ENCODE data around the gene ATP7A.
"Not testable (repeated sequence)": the region's sequence is repeated elsewhere in the genome, so short reads cannot be mapped to it uniquely, and the experiment has no call there.

Gene ATP7A

GRCh38 chrX:77910108-77910840, at the start of gene ATP7A:
Gene ATP7A, plus strand, starts transcription at chrX:77910693. Its CDS starts 60,949 bp downstream, at chrX:77971642.
- peak; percentile 65 for DNase-seq (ENCODE audit: low read depth)

- DNase-seq (ENCODE audit: low read depth), result no peak
Observed at GRCh38 chrX:77875372-77875771, 35.1 kb upstream of the ATP7A start.

- not testable (repeated sequence) for DNase-seq (ENCODE audit: low read depth)
Observed at GRCh38 chrX:77881418-77881817, 29.1 kb upstream of the ATP7A start.

- no peak for DNase-seq (ENCODE audit: low read depth)
Observed at GRCh38 chrX:77892887-77893286, 17.6 kb upstream of the ATP7A start.

DNA sequence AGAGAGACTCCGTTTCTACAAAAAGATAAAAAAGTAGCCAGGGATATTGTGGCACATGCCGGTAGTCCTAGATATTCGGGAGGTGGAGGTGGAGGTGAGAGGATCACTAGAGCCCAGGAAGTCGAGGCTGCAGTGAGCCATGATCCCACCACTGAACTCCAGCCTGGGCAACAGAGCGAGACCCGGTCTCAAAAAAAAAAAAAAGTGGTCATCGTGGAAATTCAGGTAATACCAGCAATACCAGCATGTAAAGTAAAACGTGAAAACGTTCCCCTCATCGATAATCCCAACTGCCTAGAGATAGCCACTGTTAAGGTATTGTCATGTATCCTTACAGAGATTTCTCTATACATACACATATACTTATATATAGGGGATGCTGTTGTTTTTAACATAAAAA, 16.8 kb upstream of the ATP7A start:
- DNase-seq (ENCODE audit: low read depth), result no peak

DNA sequence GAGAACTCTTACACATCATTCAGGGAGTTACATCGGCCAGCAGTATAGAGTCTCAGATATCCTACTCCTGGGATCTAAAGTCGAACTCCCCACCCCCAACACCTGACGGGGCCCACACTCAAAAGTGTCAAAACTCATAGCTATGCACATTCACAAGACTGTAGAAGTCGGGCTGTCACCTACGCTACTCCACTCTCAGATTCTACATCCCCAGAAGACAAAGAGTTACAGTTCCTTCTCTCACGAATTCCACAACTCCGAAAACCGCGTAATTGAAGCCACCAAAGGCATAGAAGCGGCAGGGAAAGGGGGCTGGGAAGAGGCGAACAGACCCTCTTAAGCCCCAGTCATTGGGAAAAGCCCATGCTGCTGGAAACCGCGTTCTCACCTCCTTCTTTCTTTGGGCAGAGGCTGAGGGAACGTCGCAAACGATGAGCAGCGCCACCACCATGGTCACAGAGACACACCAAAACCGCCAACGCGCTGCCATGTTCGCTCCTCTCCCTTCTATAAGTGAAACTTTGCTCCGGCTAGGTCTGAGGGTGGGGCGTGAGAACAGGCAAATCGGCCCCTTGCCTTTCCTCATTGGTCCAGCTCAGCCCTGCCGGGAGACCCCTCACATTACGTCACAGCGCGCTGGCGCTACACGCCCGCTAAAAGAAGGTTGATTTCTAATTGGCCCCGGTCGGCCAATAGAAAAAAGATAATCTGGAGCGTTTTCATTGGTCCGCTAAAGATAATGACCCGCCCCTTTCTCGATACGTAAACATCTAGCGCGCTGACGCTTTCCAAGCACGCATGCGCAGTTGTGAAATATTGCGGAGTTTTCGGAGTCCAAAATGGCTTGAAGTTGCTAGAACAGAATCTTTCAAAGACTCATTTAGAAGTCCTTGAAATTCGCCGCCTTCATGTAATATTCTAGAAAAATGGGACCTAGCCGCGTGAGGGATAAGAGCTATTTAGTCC, 15.3 kb upstream of the ATP7A start, which contains the start of gene MAGT1:
TSS of gene MAGT1 (minus strand) at position 515 of the 966 bp plus-strand sequence. CDS start at position 490, 25 bp downstream.
- DNase-seq (ENCODE audit: low read depth), result peak; percentile 55

DNA sequence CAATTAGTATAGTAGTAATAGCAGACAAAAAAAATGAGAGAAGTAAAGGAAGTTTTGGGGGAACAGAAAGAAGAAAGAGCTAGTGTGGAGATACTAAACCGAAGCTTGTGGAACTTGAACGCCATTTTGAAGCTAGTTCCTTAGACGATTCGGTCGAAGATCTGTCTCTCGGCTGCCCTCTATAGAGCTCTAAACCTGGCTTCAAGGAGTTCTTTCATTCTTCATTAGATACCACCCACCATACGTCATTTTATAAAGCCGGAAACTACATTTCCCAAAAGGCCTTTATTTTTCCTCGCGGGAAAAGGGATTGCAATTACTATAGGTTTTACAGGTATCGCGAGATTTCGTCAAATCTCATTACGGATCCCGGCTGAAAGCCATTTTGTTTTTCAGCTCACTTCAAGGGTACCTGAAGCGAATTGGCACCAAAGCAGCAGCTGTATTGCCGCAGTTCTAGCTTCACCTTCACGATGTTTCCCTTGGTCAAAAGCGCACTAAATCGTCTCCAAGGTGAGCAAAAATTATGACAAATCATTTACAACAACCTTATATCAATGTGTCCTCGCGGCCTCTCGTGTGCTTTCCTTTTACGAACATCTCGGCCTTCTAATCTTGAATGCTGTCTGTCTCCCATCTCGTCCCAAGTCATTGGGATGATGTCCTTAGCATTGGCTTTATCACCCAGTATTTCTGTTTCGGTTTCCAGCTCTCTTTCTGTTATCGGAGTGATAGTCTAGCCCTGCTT, 11.2 kb upstream of the ATP7A start, which contains the start of gene COX7B:
TSS of gene COX7B (plus strand) at position 388 of the 748 bp plus-strand sequence. CDS start at position 474, 86 bp downstream.
- no peak for DNase-seq (ENCODE audit: low read depth)

- no peak for DNase-seq (ENCODE audit: low read depth)
Observed at GRCh38 chrX:77900688-77901087, 9.8 kb upstream of the ATP7A start.

GRCh38 chrX:77901506-77901905, 9.0 kb upstream of the ATP7A start:
- DNase-seq (ENCODE audit: low read depth), result no peak

GRCh38 chrX:77917294-77917933, 6.9 kb downstream of the ATP7A start:
- DNase-seq (ENCODE audit: low read depth), result no peak

DNA sequence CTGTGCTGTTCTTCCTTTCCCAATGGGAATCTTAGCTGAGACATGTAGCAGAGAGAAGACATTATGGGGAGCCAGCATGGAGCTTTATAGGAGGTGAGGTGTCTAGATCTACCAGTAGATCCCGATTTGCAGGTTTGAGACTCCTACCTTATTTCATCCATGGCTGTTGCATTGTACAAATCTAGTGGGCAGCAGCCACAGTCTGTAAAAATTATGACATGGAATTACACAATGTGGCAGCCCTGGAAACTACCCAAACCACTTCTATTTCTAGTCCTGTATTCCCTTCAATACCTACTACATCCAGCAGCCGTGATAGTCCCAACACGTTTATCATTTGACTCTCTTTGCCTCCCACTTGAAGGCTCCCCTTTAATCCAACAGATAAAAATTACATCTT, 8.1 kb downstream of the ATP7A start:
- no peak for DNase-seq (ENCODE audit: low read depth)

DNA sequence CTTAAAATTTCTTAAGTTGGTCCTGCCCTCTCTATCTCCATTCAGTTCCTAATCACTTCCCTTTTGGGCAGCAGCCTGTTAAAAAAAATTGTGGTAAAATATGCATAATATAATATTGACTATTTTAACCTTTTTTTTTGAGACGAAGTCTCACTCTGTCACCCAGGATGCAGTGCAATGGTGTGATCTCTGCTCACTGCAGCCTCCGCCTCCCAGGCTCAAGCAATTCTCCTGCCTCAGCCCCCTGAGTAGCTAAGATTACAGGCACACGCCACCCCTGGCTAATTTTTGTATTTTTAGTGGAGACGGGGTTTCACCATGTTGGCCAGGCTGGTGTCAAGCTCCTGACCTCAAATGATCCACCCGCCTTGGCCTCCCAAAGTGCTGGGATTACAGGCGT, 8.9 kb downstream of the ATP7A start:
- DNase-seq (ENCODE audit: low read depth), result not testable (repeated sequence)

DNA sequence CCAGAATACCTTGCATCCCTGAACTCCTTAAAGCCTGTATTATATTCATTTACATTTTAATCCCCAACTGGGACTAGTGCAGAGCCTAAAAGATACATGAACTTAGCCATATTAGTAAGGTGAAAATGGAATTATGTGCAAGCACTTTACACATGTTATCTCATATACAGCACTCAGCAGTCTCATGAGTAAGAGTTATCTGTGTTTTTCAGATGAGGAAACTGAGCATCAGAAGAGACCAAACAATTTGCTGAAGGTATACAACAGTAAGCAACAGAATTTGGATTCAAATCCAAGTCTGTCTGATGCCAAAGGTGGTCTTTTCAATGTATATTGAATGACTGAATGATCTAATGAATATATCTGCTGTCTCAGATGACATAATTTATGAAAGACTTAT, 12.3 kb downstream of the ATP7A start:
- DNase-seq (ENCODE audit: low read depth), result no peak

- DNase-seq (ENCODE audit: low read depth), result no peak
Observed at GRCh38 chrX:77924320-77924859, 13.9 kb downstream of the ATP7A start.

DNA sequence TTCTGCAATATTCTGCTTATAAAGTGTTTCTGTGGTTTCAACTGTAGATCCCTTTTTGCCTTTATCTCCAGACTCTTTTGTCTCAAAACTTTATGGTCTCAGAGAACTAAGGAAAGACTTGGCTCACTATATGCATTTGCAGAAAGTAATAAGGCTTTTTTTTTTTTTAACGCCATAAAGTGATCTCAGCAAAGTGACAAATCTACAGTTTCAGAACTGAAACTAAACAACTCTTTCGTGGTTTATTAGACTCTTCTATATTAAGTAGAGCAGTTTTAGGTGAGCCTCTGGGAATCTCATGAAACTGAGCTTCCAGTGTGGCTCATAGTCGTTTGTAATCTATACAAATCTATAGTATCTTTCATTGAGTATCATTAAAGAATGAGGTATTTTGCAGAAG, 15.3 kb downstream of the ATP7A start:
- no peak for DNase-seq (ENCODE audit: low read depth)

GRCh38 chrX:77930581-77930980, 20.1 kb downstream of the ATP7A start:
- no peak for DNase-seq (ENCODE audit: low read depth)

GRCh38 chrX:77935886-77936285, 25.4 kb downstream of the ATP7A start:
- DNase-seq (ENCODE audit: low read depth), result no peak

DNA sequence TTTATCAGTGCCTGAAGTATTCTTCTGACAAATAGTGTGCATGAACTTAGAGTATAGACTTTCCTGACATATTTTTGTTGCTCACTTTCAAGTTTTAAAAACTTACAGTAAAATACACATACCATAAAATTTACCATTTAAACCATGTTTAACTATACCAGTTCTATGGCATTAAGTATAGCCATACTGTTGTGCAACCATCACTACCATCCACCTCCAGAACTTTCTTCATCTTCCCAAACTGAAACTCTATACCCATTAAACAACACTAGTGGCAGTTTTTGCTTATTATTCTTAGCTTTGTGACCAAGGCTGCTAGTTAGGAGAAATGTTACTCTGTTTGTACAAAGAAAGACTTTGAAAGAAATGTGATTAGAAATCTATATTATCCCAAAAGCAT, 25.8 kb downstream of the ATP7A start:
- DNase-seq (ENCODE audit: low read depth), result no peak

GRCh38 chrX:77937291-77937690, 26.8 kb downstream of the ATP7A start:
- no peak for DNase-seq (ENCODE audit: low read depth)

GRCh38 chrX:77938083-77938680, 27.7 kb downstream of the ATP7A start:
- DNase-seq (ENCODE audit: low read depth), result no peak

- not testable (repeated sequence) for DNase-seq (ENCODE audit: low read depth)
Observed at GRCh38 chrX:77945031-77945430, 34.5 kb downstream of the ATP7A start.

Measured in stimulated activated CD8-positive, alpha-beta memory T cell treated with anti-CD3 and anti-CD28 coated beads, Interleukin-15, amount 100 ng/mL, for 24 hours (primary cell).